A549 treated with ZK216348 at 1 μM for 4 hours (cell line): Measurements from ENCODE around the gene CATSPERB. TPM values are rescaled to one million over a fixed set of nuclear protein-coding genes. Genes with fewer than 3 reads are reported as not detected.

Source experiments
- total RNA-seq: library from RNA; stranded (reverse); fragments of 200-300 nt; extraction: Qiagen RNA extraction; gene quantifications from 5 replicates; pipeline ENCODE4 v1.2.3, GENCODE V29; 2022; ENCODE audit warnings: low read depth

CATSPERB gene
- not detected in 5 replicates for total RNA-seq

GRCh38 chr14:91731986-91732385, at the start of gene CATSPERB:
Gene CATSPERB (minus strand): TSS chr14:91732086. CDS start chr14:91729479, 2,607 bp downstream.

Other genes with a start within 250 kb of the CATSPERB start
- gene PPP4R3A, start 221.8 kb downstream of the CATSPERB start, total RNA-seq: 68.0 to 99.1 TPM (median 76.6 TPM) in 5 replicates
- gene TC2N, start 135.4 kb upstream of the CATSPERB start, total RNA-seq: 0.51 to 0.85 TPM (median 0.84 TPM) in 5 replicates
- 2.8 to 4.5 TPM (median 3.7 TPM) in 5 replicates for gene FBLN5, start 215.6 kb upstream of the CATSPERB start, total RNA-seq